ENCODE data around the gene PHKA2.
A peak's percentile ranks its signal among the peaks of the same experiment; 100 is the strongest.

The PHKA2 gene

DNA sequence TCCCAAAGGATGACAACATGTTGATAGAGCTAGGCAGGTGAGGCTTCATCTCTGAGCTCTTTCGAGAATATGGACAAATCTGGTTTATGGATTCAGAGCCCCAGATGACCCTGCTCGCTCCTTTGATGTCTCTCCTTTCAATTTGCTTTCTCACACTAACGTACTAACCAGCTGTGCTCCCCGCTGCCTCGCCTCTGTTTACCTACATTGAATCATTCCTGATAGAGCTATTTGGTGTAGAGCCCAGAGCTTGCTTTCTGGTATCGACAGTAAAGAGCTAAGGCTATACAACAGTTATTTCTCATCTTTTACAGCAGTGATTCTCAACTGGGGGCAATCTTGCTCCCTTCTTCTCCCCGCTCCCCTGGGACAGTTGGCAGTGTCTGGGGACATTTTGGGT, 8.9 kb upstream of the PHKA2 start:
- Histone ChIP-seq H3K9me3 (ENCODE audit: insufficient read depth, low read depth, low read length) (no peaks in the 10 kb centered on the region), H3K27me3 (ENCODE audit: insufficient read depth, low read length, poor library complexity, severe bottlenecking) (no peaks in the 10 kb centered on the region), H3K4me3 (ENCODE audit: low read length, poor library complexity, severe bottlenecking) (no peak overlapping the region), H3F3A (ENCODE audit: low read depth) (no peaks in the 10 kb centered on the region), H3K9ac (ENCODE audit: low read depth, low read length, poor library complexity, severe bottlenecking) (no peak overlapping the region), H3K36me3 (ENCODE audit: insufficient read depth, low read length) (no peaks in the 10 kb centered on the region), H3K4me2 (ENCODE audit: low read depth, low read length, poor library complexity, severe bottlenecking) (no peak overlapping the region), H3K79me2 (ENCODE audit: insufficient read depth, low read length) (no peaks in the 10 kb centered on the region), H3K4me1 (ENCODE audit: insufficient read depth, low read length, poor library complexity, severe bottlenecking) (no peaks in the 10 kb centered on the region), H3K9me2 (replicated peaks; ENCODE audit: low read depth, low read length) (no peaks in the 10 kb centered on the region), H2AFZ (ENCODE audit: low read length) (no peak overlapping the region), H4K20me1 (ENCODE audit: insufficient read depth, low read length, poor library complexity, severe bottlenecking) (no peaks in the 10 kb centered on the region)
- TF ChIP-seq EZH2phosphoT487 (IDR thresholded peaks at IDR 0.05; ENCODE audit: borderline replicate concordance) (no peak), CTCF (conservative IDR thresholded peaks at IDR 0.05; ENCODE audit: low read length) (no peak)

DNA sequence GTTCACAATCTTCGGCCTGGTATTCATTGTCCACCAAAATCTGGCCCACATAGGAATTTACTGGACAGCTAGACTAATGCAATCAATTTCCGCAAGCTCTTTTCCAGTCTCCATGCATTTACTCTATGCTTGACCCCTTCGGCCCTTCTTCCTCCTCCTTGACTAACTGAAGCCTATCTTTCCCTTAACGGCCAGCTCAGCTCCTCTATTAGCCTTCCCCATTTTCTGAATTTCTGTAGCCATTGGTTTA, 1.2 kb upstream of the PHKA2 start:
- H3K9me3 ChIP-seq (ENCODE audit: insufficient read depth, low read depth, low read length) = no peaks in the 10 kb centered on the region
- H3K79me2 ChIP-seq (ENCODE audit: insufficient read depth, low read length) = peaks cover 37% of the 10 kb centered on the region
- H3K27me3 ChIP-seq (ENCODE audit: insufficient read depth, low read length, poor library complexity, severe bottlenecking) = no peaks in the 10 kb centered on the region
- peak overlapping the region; percentile 90 for H3K4me3 ChIP-seq (ENCODE audit: low read length, poor library complexity, severe bottlenecking)
- peak overlapping the region; percentile 84 for H3K9ac ChIP-seq (ENCODE audit: low read depth, low read length, poor library complexity, severe bottlenecking)
- H4K20me1 ChIP-seq (ENCODE audit: insufficient read depth, low read length, poor library complexity, severe bottlenecking) = peaks cover 8% of the 10 kb centered on the region
- peaks cover 18% of the 10 kb centered on the region for H3K4me1 ChIP-seq (ENCODE audit: insufficient read depth, low read length, poor library complexity, severe bottlenecking)
- no peaks in the 10 kb centered on the region for H3K9me2 ChIP-seq (replicated peaks; ENCODE audit: low read depth, low read length)
- peak overlapping the region; percentile 90 for H3K4me2 ChIP-seq (ENCODE audit: low read depth, low read length, poor library complexity, severe bottlenecking)
- no peaks in the 10 kb centered on the region for H3K36me3 ChIP-seq (ENCODE audit: insufficient read depth, low read length)
- no peaks in the 10 kb centered on the region for H3F3A ChIP-seq (ENCODE audit: low read depth)
- peak overlapping the region; percentile 75 for H2AFZ ChIP-seq (ENCODE audit: low read length)
- TF ChIP-seq EZH2phosphoT487 (IDR thresholded peaks at IDR 0.05; ENCODE audit: borderline replicate concordance) = no peak
- no peak for TF ChIP-seq CTCF (conservative IDR thresholded peaks at IDR 0.05; ENCODE audit: low read length)

GRCh38 chrX:18984381-18985185, 669 bp upstream of the PHKA2 start:
- Histone ChIP-seq H3K4me1 (ENCODE audit: insufficient read depth, low read length, poor library complexity, severe bottlenecking) (peaks cover 18% of the 10 kb centered on the region), H4K20me1 (ENCODE audit: insufficient read depth, low read length, poor library complexity, severe bottlenecking) (peaks cover 8% of the 10 kb centered on the region), H3K4me2 (ENCODE audit: low read depth, low read length, poor library complexity, severe bottlenecking) (peak overlapping the region; percentile 90), H2AFZ (ENCODE audit: low read length) (peak overlapping the region; percentile 89), H3K79me2 (ENCODE audit: insufficient read depth, low read length) (peaks cover 37% of the 10 kb centered on the region), H3K36me3 (ENCODE audit: insufficient read depth, low read length) (no peaks in the 10 kb centered on the region), H3F3A (ENCODE audit: low read depth) (no peaks in the 10 kb centered on the region), H3K9me2 (replicated peaks; ENCODE audit: low read depth, low read length) (no peaks in the 10 kb centered on the region), H3K9me3 (ENCODE audit: insufficient read depth, low read depth, low read length) (no peaks in the 10 kb centered on the region), H3K4me3 (ENCODE audit: low read length, poor library complexity, severe bottlenecking) (peak overlapping the region; percentile 90), H3K9ac (ENCODE audit: low read depth, low read length, poor library complexity, severe bottlenecking) (peak overlapping the region; percentile 84), H3K27me3 (ENCODE audit: insufficient read depth, low read length, poor library complexity, severe bottlenecking) (no peaks in the 10 kb centered on the region)
- TF ChIP-seq EZH2phosphoT487 (IDR thresholded peaks at IDR 0.05; ENCODE audit: borderline replicate concordance) (no peak), CTCF (conservative IDR thresholded peaks at IDR 0.05; ENCODE audit: low read length) (no peak)

Data from Loucy (cell line).